ENCODE results near the gene JPH2.

DNA sequence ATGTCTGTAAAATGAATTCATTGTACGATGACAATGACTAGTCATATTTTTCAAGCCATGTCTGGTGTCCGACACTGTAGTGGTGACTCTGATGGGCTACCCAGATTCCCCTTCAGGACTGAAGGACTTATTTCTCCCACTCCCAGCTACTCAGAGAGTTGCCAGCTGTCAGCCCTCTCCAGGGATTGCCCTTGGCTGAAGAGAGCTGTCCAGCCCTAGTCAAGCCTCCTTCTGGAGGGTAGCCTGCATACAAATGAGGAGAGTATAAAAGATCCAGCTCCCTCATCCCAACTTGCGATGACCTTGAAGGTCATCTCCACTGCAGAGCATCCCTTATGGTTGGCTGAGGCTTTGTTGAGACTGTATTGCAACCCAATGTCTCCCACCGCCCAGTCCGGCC, 29.9 kb downstream of the JPH2 start:
- TF ChIP-seq, protein P1, sequence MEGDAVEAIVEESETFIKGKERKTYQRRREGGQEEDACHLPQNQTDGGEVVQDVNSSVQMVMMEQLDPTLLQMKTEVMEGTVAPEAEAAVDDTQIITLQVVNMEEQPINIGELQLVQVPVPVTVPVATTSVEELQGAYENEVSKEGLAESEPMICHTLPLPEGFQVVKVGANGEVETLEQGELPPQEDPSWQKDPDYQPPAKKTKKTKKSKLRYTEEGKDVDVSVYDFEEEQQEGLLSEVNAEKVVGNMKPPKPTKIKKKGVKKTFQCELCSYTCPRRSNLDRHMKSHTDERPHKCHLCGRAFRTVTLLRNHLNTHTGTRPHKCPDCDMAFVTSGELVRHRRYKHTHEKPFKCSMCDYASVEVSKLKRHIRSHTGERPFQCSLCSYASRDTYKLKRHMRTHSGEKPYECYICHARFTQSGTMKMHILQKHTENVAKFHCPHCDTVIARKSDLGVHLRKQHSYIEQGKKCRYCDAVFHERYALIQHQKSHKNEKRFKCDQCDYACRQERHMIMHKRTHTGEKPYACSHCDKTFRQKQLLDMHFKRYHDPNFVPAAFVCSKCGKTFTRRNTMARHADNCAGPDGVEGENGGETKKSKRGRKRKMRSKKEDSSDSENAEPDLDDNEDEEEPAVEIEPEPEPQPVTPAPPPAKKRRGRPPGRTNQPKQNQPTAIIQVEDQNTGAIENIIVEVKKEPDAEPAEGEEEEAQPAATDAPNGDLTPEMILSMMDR (conservative IDR thresholded peaks at IDR 0.05 in 1 of 2, IDR thresholded peaks at IDR 0.05 in 1 of 2; ENCODE audit: extremely low read depth in 1 of 2, insufficient read depth in 1 of 2, low read depth in 1 of 2, low read length in 2 of 2) = no peak
- TF ChIP-seq EZH2 (IDR thresholded peaks at IDR 0.05; ENCODE audit: borderline replicate concordance, low read length) = no peak
